ENCODE results near the gene CDK4. TPM values are rescaled to one million over a fixed set of nuclear protein-coding genes. Genes with fewer than 3 reads are reported as not detected.

CDK4 gene
- total RNA-seq, 1 experiment from 2014 or later: 218 TPM

- Histone ChIP-seq H3K4ac (ENCODE audit: low read depth, low read length) (no peak overlapping the region), H3K79me1 (ENCODE audit: insufficient read depth, low read depth, low read length, poor library complexity, severe bottlenecking) (no peaks in the 10 kb centered on the region), H2AFZ (ENCODE audit: low read length) (no peak overlapping the region), H3K18ac (ENCODE audit: insufficient read length, low read depth, low read length) (no peak overlapping the region), H2AK5ac (ENCODE audit: insufficient read length, low read length) (no peak overlapping the region), H3K4me2 (ENCODE audit: insufficient read depth, insufficient read length, low read length) (peak overlapping the region; percentile 80), H3K14ac (ENCODE audit: insufficient read depth, low read length) (peak overlapping the region; percentile 39), H3K4me1 (ENCODE audit: insufficient read depth, low read length) (peaks cover 3% of the 10 kb centered on the region; the same call in 1 of the 2 replicates), H3K23me2 (ENCODE audit: insufficient read length, low read depth, low read length, poor library complexity, severe bottlenecking) (peaks cover 25% of the 10 kb centered on the region), H4K5ac (ENCODE audit: insufficient read length, low read depth, low read length) (no peak overlapping the region), H2BK20ac (ENCODE audit: low read depth, low read length, poor library complexity, severe bottlenecking) (no peak overlapping the region), H3K56ac (ENCODE audit: insufficient read length, low read depth, low read length) (no peak overlapping the region), H2BK5ac (ENCODE audit: insufficient read length, low read length) (no peak overlapping the region), H3K79me2 (ENCODE audit: insufficient read depth, low read length) (no peaks in the 10 kb centered on the region), H2BK120ac (ENCODE audit: low read depth, low read length, poor library complexity, severe bottlenecking) (no peak overlapping the region), H2BK15ac (ENCODE audit: low read depth, low read length) (no peak overlapping the region), H4K91ac (ENCODE audit: insufficient read length, low read depth, low read length) (no peak overlapping the region), H2BK12ac (ENCODE audit: insufficient read length, low read depth, low read length) (no peak overlapping the region), H3K23ac (ENCODE audit: insufficient read length, low read depth, low read length) (no peak overlapping the region), H4K20me1 (ENCODE audit: control insufficient read depth, insufficient read depth, insufficient read length) (no peaks in the 10 kb centered on the region), H3T11ph (ENCODE audit: low read length) (no peak overlapping the region), H3K27ac (ENCODE audit: insufficient read length, low read depth, low read length) (no peak overlapping the region), H3K9me3 (ENCODE audit: control insufficient read depth, low read depth, low read length) (no peaks in the 10 kb centered on the region), H4K8ac (replicated peaks; ENCODE audit: insufficient read length, low read depth, low read length) (no peak overlapping the region), H3K27me3 (ENCODE audit: insufficient read depth, low read length) (peaks cover 31% of the 10 kb centered on the region; the same call in 1 of the 2 replicates), H3K9ac (ENCODE audit: extremely low read depth, insufficient read length, low read length) (no peak overlapping the region)
- peak; percentile 64 for TF ChIP-seq CTCF (conservative IDR thresholded peaks at IDR 0.05)
- Mint-ChIP-seq H3K27me3 (ENCODE audit: low read depth) (peaks cover 48% of the 10 kb centered on the region), H3K27ac (no peak overlapping the region; a peak in 1 of 7 replicates), H3K9me3 (no peaks in the 10 kb centered on the region), H3K4me3 (peak overlapping the region; percentile 57 to 75), H3K4me1 (peaks cover 27 to 40% of the 10 kb centered on the region in 2 experiments), H3K36me3 (ENCODE audit: insufficient read depth in 1 of 3, low read depth in 3 of 3) (peaks cover 12 to 25% (median 20%) of the 10 kb centered on the region in 3 experiments; a peak in 6 of 7 replicates)
- peak; percentile 78 for DNase-seq
- no CpG with 5 or more reads among the region's 60 CpGs for WGBS (ENCODE audit: extremely low coverage, insufficient read length, low lambda C conversion rate)
These were observed 13.0 kb upstream of the CDK4 start for GRCh38 chr12:57765003-57765697.

All from H9 (cell line).